ENCODE results near the gene LRRC8D.

GRCh38 chr1:89802841-89803240, 18.0 kb upstream of the LRRC8D start:
- TF ChIP-seq CTCF (IDR thresholded peaks at IDR 0.05) (no peak), POLR2A (IDR thresholded peaks at IDR 0.05) (no peak)

Measured in breast epithelium (tissue), 3 donors.